ENCODE data around the gene VEGFB. TPM values are rescaled to one million over a fixed set of nuclear protein-coding genes. Genes with fewer than 3 reads are reported as not detected.

Gene VEGFB
- total RNA-seq, 1 donor: 9.1 TPM

DNA sequence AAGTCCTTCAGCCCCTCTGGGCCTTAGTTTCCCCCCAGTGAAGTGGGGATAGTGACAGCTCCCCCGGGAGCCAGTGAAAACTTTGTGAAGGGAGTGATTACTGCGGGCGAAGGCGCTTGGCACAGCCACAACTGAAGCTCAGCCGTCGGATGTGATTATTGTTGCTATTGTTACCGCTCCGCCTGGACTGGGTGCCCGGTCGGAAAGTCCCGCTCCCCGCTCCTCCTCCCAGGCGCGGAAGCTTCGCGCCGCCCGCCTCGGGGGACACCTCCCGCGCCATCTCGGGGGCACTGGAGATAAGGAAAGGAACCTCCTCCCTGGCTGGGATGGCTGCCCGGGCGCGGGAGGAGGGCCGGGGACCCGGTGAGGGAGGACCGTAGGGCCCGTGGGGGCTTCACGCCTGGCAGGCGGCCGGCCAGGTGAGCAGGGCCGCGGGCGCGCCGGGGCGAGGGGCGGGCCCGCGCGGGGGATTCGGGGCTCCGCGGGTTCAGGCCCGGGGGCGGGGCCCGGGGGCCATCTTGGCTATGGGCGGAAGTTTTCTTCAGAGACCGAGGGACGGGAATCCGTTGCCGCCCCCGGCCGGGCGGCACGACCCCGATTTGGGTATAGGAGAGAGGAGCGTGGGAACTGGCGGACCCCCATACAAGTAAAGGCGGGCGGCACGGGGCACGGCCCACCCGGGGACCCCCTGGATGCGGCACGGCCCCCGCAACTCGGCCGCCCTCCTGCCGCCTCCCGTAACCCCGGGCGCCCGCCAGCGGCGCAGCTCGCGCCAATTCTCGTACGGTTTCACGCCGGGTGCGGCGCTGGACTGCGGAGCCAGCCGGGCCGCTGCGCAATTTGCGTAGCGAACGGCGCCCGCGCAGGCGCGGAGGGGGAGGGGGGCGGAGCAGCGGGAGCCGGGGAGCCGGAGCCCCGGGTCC is 50.8 kb downstream of the VEGFB start, which contains the start of gene GPR137:
GPR137 (plus strand) TSS at position 887 of the 923 bp plus-strand sequence. CDS start 677 bp downstream, outside the sequence.
- peak within 1 kb of the TSS; percentile 77 for H3K4me3 ChIP-seq (ENCODE audit: low read length)
- peaks cover 3% of the 10 kb centered on the region for H3K27me3 ChIP-seq (ENCODE audit: insufficient read depth, low read length)
- H3K4me1 ChIP-seq (ENCODE audit: insufficient read depth, low read length): peaks cover 19% of the 10 kb centered on the region
- H3K9me3 ChIP-seq (ENCODE audit: low read depth, low read length): no peaks in the 10 kb centered on the region

GRCh38 chr11:64285885-64286800 is 51.8 kb downstream of the VEGFB start:
- peaks cover 19% of the 10 kb centered on the region for H3K4me1 ChIP-seq (ENCODE audit: insufficient read depth, low read length)
- no peaks in the 10 kb centered on the region for H3K9me3 ChIP-seq (ENCODE audit: low read depth, low read length)
- H3K4me3 ChIP-seq (ENCODE audit: low read length): peak overlapping the region; percentile 77
- peaks cover 12% of the 10 kb centered on the region for H3K27me3 ChIP-seq (ENCODE audit: insufficient read depth, low read length)

- H3K9me3 ChIP-seq (ENCODE audit: low read depth, low read length): no peaks in the 10 kb centered on the region
- H3K4me1 ChIP-seq (ENCODE audit: insufficient read depth, low read length): peaks cover 25% of the 10 kb centered on the region
- no peak overlapping the region for H3K4me3 ChIP-seq (ENCODE audit: low read length)
Observed at GRCh38 chr11:64286801-64287159, 52.4 kb downstream of the VEGFB start.

DNA sequence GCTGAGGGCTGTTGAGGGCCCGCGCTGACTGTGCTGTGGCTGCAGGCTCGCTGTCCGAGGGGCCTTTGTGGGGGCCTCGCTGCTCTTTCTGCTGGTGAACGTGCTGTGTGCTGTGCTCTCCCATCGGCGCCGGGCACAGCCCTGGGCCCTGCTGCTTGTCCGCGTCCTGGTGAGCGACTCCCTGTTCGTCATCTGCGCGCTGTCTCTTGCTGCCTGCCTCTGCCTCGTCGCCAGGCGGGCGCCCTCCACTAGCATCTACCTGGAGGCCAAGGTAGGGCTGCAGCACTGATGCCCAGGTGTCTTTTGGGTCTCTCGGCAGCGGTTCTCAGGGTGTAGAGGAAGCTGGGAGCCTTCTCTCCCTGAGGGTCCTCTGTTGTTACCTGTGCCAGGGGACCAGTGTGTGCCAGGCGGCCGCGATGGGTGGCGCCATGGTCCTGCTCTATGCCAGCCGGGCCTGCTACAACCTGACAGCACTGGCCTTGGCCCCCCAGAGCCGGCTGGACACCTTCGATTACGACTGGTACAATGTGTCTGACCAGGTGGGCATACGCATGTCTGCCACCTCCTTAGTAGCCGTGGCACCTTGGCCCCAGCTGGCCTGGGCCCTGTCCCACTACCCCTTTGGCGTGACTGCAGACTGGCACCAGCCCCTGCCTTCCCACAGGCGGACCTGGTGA is 53.4 kb downstream of the VEGFB start:
- Histone ChIP-seq H3K9me3 (ENCODE audit: low read depth, low read length) (no peaks in the 10 kb centered on the region), H3K4me3 (ENCODE audit: low read length) (no peak overlapping the region), H3K4me1 (ENCODE audit: insufficient read depth, low read length) (peaks cover 35% of the 10 kb centered on the region), H3K27me3 (ENCODE audit: insufficient read depth, low read length) (peaks cover 21% of the 10 kb centered on the region)

More at GRCh38 chr11:64286801-64287159, 52.4 kb downstream of the VEGFB start:
- H3K27me3 ChIP-seq (ENCODE audit: insufficient read depth, low read length): peaks cover 15% of the 10 kb centered on the region

- no peak overlapping the region for H3K4me3 ChIP-seq (ENCODE audit: low read length)
- H3K9me3 ChIP-seq (ENCODE audit: low read depth, low read length): no peaks in the 10 kb centered on the region
- peaks cover 34% of the 10 kb centered on the region for H3K4me1 ChIP-seq (ENCODE audit: insufficient read depth, low read length)
- peaks cover 26% of the 10 kb centered on the region for H3K27me3 ChIP-seq (ENCODE audit: insufficient read depth, low read length)
Observed at GRCh38 chr11:64288353-64288750, 54.0 kb downstream of the VEGFB start.

Other genes starting within 250 kb of the VEGFB start
- gene OTUB1, start 248.1 kb upstream of the VEGFB start, total RNA-seq: 33.6 TPM
- gene FLRT1, start 198.7 kb upstream of the VEGFB start, total RNA-seq: not detected
- gene MACROD1, start 68.5 kb upstream of the VEGFB start, total RNA-seq: 4.0 TPM
- gene STIP1, start 48.4 kb upstream of the VEGFB start, total RNA-seq: 36.8 TPM
- 105 TPM for gene FERMT3, start 27.9 kb upstream of the VEGFB start, total RNA-seq
- 5.2 TPM for gene TRPT1, start 8.4 kb upstream of the VEGFB start, total RNA-seq
- 19.4 TPM for gene NUDT22, start 8.3 kb upstream of the VEGFB start, total RNA-seq
- 13.1 TPM for gene DNAJC4, start 4.0 kb upstream of the VEGFB start, total RNA-seq
- 8.1 TPM for gene FKBP2, start 6.5 kb downstream of the VEGFB start, total RNA-seq
- 26.4 TPM for gene PPP1R14B, start 12.4 kb downstream of the VEGFB start, total RNA-seq
- 3.7 TPM for gene PLCB3, start 16.9 kb downstream of the VEGFB start, total RNA-seq
- gene BAD, start 50.1 kb downstream of the VEGFB start, total RNA-seq: 26.7 TPM
- gene GPR137, start 51.3 kb downstream of the VEGFB start, total RNA-seq: 13.9 TPM
- gene KCNK4, start 56.7 kb downstream of the VEGFB start, total RNA-seq: not detected
- not detected for gene CATSPERZ, start 65.8 kb downstream of the VEGFB start, total RNA-seq
- 8.5 TPM for gene ESRRA, start 70.9 kb downstream of the VEGFB start, total RNA-seq
- gene TRMT112, start 83.0 kb downstream of the VEGFB start, total RNA-seq: 62.1 TPM
- 42.5 TPM for gene PRDX5, start 83.5 kb downstream of the VEGFB start, total RNA-seq
- gene CCDC88B, start 105.6 kb downstream of the VEGFB start, total RNA-seq: 42.7 TPM
- 23.5 TPM for gene RPS6KA4, start 124.6 kb downstream of the VEGFB start, total RNA-seq

Data from mononuclear cell (primary cell).